EH (cell line): ENCODE data around the gene NTM.

ENCODE experiments used
- DNase-seq: peaks from one replicate; pipeline ENCODE4 v3.0.0-alpha.2; 2015; ENCODE audit warnings: low read depth

The NTM gene

GRCh38 chr11:131601586-131601985, 231.2 kb downstream of the NTM start:
- DNase-seq, result no peak

DNA sequence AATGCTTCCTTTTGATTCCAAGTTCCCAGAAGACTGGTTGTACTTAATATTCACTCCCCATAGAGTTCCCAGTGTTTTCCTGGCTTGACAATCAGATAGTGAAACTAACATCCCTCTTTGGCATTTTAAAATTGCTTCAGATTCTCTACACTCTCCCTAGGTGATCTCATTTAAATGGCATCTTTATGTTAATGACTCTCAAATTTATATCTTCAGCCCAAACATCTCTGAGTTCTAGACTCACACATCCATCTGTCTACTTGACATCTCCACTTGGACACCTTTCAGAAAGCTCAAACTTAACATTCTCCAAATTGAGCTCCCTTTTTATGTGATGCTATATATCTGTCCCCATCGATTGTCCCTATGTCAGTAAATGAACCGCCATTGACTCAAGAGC, 232.0 kb downstream of the NTM start:
- no peak for DNase-seq

DNA sequence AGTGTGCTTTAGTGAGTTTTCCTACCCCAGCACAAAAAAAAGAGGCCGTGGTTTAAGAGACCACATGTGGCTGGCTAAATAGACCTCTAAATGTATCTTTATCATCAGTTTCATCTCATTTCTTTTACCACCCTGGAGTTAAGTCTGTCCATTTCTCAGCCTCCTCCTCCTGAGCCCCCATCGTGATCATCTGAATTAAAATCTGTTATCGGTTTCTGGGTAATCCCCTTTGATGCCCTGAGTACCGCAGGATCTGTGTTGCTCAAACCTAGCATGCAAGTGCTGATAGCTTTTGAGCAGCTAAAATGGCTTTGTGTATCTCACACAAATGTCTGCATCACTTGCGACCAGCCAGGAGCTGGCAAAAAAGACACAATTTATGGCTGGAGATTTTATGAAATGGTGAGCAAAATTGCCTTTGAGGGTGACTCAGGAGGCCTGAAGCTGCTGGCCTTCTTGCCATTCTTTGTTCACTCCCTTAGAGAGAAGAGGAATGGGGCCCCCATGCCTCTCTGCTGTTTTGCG, 236.5 kb downstream of the NTM start:
- no peak for DNase-seq

DNA sequence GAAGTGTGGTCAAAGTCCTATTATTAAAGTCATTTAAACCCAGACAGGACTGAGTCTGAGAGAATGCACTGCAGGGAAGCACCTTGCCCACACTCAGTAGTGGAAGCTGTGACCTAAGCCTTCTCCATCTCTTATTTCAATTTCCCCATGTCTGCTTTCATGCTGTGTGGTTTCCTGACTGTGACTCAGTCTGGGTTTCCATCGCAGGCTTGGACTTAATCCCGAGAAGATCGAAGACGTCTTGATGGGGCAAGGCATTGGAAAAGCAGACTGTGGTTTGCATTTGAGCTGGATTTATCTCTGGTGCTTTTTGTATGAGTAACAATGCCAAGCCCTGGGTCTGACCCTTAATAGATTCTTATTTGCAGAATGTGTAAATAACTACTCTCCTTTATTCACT, 238.9 kb downstream of the NTM start:
- peak; percentile 50 for DNase-seq

- DNase-seq, result peak; percentile 2
Observed at GRCh38 chr11:131609921-131610320, 239.5 kb downstream of the NTM start.

DNA sequence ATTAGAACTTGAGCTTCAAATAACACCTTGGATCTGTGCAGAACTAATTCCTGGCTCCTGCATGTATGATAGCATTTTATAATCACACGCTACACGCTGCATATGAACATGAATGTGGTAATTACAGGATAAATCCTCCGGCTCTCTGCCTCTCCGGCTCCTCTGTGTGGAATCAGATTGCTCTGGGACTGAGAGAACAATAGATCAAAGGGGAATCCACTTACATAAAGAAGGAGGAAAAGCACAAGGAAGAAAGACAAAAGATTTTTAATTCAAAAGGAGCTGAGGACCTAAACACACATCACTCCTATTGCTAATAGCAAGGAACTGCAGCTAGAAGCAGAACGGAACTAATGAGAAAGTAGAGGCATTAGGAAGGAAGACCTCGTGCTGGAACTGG, 240.9 kb downstream of the NTM start:
- DNase-seq, result no peak

- DNase-seq, result no peak
Observed at GRCh38 chr11:131612533-131612932, 242.1 kb downstream of the NTM start.

- DNase-seq, result no peak
Observed at GRCh38 chr11:131614631-131615030, 244.2 kb downstream of the NTM start.

- DNase-seq, result peak; percentile 13
Observed at GRCh38 chr11:131615611-131616010, 245.2 kb downstream of the NTM start.

DNA sequence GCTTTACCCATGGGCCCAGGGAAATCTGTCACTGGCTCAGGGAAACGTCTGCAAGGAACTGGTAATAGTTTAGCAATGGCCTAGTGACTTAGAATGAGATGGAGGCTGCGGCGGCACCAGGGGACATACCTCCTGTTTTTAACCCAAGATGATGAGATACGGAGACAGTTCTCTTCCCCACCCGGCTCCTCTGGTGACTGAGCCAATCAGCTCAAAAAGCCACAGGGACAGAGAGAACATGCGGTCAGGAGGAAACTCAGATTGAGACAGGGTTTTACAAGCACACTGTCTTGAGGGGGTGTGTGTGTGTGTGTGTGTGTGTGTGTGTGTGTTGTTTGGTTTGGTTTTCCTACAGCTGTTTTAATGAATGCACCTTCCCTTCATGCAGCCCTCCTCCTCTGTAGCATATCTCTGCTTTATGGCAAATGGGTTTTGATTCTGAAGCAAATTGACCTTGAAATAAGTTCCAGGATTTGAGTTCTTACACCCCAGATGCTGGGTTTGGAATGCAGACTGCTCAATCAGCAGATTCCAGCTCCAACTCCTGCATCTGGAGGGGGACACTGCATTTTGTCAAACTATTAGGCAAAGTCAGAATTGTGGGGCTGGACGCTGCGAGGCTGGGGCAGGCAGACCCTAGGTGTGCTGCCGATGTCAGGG, 246.2 kb downstream of the NTM start:
- DNase-seq, result no peak

DNA sequence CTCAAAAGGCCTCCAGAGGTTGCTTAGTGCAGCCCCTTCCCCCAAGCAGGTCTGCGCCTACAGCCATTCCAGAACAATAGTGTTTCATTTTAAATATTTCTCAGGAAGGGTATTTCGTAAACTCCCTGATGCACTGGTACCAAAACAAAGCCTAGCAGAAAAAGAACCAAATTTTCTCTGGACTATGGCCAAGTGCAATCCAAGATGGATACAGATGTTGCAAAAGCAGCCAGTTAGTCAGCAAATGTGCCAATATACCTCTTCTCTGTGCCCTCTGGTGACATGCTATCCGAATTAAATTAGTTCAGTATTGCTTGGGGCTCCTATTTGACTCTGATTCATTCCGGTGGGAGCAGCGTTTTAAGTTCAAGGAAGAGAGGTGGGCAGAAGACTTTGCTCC, 247.8 kb downstream of the NTM start:
- no peak for DNase-seq

DNA sequence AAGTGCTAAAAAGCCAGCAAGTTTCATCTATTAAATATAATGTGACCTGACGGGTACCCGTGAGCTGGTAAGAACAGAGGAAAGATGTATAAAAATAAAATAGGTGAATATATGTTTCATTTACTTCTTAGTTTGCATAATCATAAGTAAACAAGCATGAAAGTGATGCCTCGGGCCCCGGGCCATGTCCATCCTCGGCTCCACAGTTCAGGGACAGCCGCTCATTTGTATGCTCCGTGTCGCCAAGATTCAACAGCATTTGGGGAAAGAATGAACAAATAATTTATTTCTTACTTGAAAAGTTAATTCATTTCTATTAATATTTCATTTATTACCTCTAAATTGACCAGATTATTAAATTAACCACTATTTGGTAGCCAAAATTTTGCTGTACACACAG, 251.8 kb downstream of the NTM start:
- DNase-seq, result no peak

- peak; percentile 9 for DNase-seq
Observed at GRCh38 chr11:131624531-131624930, 254.1 kb downstream of the NTM start.

DNA sequence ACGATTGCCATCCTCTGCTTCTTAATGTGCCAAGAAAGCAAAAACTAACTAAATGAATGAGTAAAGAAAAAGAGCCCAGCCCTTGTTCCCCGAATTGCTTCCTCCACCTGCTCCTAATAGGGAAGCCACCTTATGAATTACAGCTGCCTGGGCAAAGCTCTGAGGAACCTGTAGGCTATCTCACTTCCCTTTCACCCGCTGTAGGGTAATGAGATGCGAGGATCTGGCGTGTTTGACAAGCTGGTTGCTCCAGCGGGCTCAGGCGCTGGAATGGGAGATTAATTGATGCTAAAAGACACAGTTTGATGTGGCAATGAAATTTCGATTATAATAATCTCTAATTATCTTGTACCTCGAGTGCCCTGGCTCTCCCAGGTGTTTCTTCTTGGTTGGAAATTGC, 256.4 kb downstream of the NTM start:
- no peak for DNase-seq

DNA sequence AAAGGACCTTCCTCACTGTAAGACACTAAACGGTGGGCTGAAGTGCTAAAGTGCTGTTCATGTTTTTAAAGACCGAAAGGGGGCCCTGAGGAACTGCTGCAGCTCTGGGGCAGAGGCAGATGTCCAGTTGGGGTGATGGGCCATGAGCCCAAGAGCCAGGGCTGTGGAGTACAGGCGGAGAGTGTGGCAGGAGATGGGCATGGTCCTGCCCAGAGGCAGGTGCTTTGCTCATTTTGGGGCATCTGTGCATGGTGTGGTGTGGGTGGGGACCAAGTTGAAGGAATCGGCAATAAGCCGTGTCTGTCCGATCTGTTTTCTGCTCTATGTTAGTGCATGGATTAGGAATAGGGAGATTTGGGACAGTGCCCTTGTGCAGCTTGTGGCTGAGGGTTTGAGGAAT, 258.3 kb downstream of the NTM start:
- DNase-seq, result no peak

- DNase-seq, result no peak
Observed at GRCh38 chr11:131629925-131630540, 259.6 kb downstream of the NTM start.

DNA sequence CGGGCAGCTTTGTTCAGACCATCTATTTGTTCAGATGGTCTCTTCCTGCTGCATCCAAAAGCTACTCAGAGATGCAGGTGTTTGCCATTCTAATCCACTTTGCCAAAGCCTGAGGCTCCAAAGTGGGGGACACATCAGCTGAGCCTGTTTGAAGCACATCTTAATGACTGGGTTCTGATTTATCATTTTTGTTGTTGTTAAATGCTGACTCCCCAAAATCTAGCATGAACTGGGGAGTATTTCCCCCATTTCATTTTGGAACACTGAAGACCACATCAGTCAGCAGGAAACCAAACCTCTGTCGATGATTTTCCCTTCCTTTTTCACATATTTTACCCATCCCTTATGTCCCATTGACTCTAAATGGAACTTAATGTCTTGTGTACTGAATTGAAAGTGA, 262.6 kb downstream of the NTM start:
- no peak for DNase-seq

DNA sequence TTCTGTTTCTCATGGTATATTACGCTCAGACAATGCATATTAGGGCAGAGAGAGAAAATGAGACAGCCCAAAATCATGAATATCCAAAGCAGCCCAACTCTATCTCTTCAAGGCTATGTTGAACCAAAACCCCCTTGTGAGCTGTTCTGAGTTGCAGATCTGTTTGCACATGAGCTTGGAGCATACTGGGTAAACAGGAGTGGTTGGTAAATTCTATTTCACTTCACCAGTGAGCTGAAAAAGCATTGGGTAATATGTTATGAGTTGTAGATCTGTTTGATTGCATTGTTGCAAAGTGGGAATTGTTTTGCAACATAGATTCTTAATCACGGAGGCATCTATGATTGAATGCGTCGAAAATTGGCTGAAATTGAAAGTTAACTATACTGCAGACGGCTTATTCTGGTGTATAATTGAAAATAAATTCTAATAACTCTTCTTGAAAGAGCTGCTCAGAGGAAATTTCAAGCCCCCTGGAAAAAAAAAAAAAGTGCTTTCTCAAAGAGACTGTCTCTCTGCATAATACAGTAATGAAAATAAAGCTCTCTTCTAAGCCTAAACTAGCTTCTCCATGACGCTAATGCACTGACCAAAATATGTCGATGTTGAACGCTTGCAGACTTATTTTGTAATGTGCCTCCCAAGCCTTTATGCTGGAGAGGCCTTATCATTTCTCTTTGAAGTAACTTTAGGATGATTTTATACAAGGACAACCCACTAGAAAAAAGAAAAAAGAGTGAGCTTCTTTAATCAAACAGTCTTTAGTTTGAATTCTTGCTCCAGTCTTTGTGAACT, 263.7 kb downstream of the NTM start:
- no peak for DNase-seq

DNA sequence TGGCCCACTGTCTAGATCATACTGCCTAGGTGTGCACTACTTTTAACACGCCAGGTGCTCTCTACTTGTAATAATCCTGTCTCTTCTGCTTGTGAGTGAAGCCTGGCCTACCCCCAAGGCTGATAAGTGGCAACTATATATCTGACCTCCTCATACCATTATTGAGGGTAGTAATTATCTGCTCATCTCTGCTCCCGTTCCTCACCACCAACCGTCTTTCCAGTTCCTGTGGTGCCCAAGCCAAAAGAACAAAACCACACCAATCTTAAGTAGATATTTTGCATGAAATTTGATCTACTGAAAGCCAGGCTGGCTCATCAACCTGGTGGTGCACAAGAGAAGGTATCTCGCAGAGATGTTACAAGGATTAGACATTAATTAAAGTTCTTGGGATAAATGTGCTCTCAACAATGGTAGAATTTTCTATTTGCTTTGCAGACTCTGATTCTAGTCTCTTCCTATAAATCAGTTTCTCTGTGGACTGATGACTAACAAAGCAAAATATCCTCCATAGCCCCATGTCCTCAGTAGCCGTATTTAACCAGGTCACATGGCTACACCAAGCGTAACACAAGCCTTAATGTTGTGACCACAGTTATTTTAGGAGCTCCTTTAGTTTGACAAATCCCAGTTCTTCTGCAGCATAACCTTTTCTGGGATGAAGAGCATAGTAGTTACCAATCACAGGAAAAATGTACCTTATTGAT, 267.2 kb downstream of the NTM start:
- peak; percentile 28 for DNase-seq

DNA sequence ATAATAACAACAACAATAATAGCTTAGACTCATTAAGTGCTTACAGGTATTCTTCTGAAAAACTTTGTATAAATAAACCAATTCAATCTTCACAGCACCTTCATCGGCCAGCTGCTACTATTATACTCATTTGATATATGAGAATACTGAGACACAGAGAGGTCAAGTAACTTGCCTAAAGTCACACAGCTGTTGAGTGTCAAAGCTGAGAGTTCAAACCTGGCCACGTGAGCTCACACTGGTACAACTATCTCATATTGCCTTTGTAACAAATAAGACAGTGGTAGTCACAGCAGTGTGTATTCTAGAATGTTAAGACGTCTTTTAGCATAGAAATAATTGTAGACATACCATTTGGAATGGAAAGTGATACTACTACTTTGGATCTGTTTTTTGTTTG, 268.5 kb downstream of the NTM start:
- no peak for DNase-seq

DNA sequence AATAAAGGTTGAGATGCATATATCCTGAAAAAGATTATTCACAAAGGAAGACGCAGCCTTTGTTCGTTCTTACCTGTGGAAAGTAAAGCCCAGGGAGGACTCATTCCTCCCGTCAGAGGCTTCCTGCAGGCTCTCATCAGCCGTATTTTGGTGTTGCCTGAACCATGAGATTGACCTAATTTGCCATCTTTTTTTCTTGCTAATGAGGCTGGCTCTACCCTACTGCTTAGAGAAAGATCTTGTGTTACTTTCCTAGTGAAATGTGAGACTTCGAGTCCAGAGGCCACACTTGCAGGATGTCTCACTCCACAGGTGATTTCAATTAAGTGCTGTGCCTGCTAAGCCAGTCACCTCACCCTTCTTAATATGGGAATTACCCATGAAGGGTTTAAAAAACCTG, 269.9 kb downstream of the NTM start:
- DNase-seq, result no peak

- DNase-seq, result no peak
Observed at GRCh38 chr11:131642756-131643531, 272.5 kb downstream of the NTM start.
